BLaER1 (cell line): ENCODE results near the gene DOCK2.
"Not testable (repeated sequence)": the region's sequence is repeated elsewhere in the genome, so short reads cannot be mapped to it uniquely, and the experiment has no call there.

ENCODE experiments used
- H3K27ac ChIP-seq: shearing (Covaris generic); formaldehyde crosslinking; 2 replicates; pipeline ENCODE4 v1.8.1; 2022
- H3K27me3 ChIP-seq: shearing (Covaris generic); formaldehyde crosslinking; 2 replicates; pipeline ENCODE4 v1.8.1; 2022
- H3K36me3 ChIP-seq: shearing (Covaris generic); formaldehyde crosslinking; 2 replicates; pipeline ENCODE4 v1.8.1; 2022
- H3K4me1 ChIP-seq: shearing (Covaris generic); formaldehyde crosslinking; 2 replicates; pipeline ENCODE4 v1.8.1; 2022
- H3K4me2 ChIP-seq: shearing (Covaris generic); formaldehyde crosslinking; 2 replicates; pipeline ENCODE4 v1.8.1; 2022
- H3K4me3 ChIP-seq: shearing (Covaris generic); formaldehyde crosslinking; 2 replicates; pipeline ENCODE4 v1.8.1; 2022
- H3K9ac ChIP-seq: shearing (Covaris generic); formaldehyde crosslinking; 2 replicates; pipeline ENCODE4 v1.8.1; 2022
- H3K9me3 ChIP-seq: shearing (Covaris generic); formaldehyde crosslinking; 2 replicates; pipeline ENCODE4 v1.8.1; 2022
- H4K20me1 ChIP-seq: shearing (Covaris generic); formaldehyde crosslinking; 2 replicates; pipeline ENCODE4 v1.8.1; 2022
- Cebpa-rat ChIP-seq: shearing (Covaris generic); IDR thresholded peaks from 2 replicates; pipeline ENCODE4 v1.8.1; 2022

DOCK2 gene

GRCh38 chr5:169808118-169808581, 171.1 kb downstream of the DOCK2 start:
- no peak for TF ChIP-seq Cebpa-rat
- H4K20me1 ChIP-seq, result no peaks in the 10 kb centered on the region
- no peaks in the 10 kb centered on the region for H3K9me3 ChIP-seq
- no peak overlapping the region for H3K9ac ChIP-seq
- H3K27ac ChIP-seq, result no peak overlapping the region
- H3K4me1 ChIP-seq, result peaks cover 14% of the 10 kb centered on the region
- no peaks in the 10 kb centered on the region for H3K27me3 ChIP-seq
- H3K4me3 ChIP-seq, result no peak overlapping the region
- no peak overlapping the region for H3K4me2 ChIP-seq
- peaks cover 59% of the 10 kb centered on the region for H3K36me3 ChIP-seq

- H3K4me2 ChIP-seq, H3K27me3 ChIP-seq, H3K9me3 ChIP-seq, H3K27ac ChIP-seq, H3K4me3 ChIP-seq, H4K20me1 ChIP-seq, H3K9ac ChIP-seq: not testable (repeated sequence)
- Histone ChIP-seq H3K36me3 (peaks cover 59% of the 10 kb centered on the region), H3K4me1 (peaks cover 14% of the 10 kb centered on the region)
Measured at GRCh38 chr5:169808880-169809279, 171.8 kb downstream of the DOCK2 start.

- H3K27me3 ChIP-seq, result no peaks in the 10 kb centered on the region
- no peak overlapping the region for H3K4me2 ChIP-seq
- H3K9ac ChIP-seq, result no peak overlapping the region
- H3K36me3 ChIP-seq, result peaks cover 59% of the 10 kb centered on the region
- H4K20me1 ChIP-seq, result no peaks in the 10 kb centered on the region
- H3K27ac ChIP-seq, result no peak overlapping the region
- no peak for TF ChIP-seq Cebpa-rat
- peaks cover 3% of the 10 kb centered on the region; the same call in 1 of the 2 replicates for H3K9me3 ChIP-seq
- H3K4me1 ChIP-seq, result peaks cover 14% of the 10 kb centered on the region
- no peak overlapping the region for H3K4me3 ChIP-seq
Measured at GRCh38 chr5:169809281-169809680, 172.2 kb downstream of the DOCK2 start.

GRCh38 chr5:169810524-169810923, 173.4 kb downstream of the DOCK2 start:
- no peaks in the 10 kb centered on the region for H3K27me3 ChIP-seq
- peaks cover 4% of the 10 kb centered on the region for H3K4me1 ChIP-seq
- H3K36me3 ChIP-seq, result peaks cover 63% of the 10 kb centered on the region

DNA sequence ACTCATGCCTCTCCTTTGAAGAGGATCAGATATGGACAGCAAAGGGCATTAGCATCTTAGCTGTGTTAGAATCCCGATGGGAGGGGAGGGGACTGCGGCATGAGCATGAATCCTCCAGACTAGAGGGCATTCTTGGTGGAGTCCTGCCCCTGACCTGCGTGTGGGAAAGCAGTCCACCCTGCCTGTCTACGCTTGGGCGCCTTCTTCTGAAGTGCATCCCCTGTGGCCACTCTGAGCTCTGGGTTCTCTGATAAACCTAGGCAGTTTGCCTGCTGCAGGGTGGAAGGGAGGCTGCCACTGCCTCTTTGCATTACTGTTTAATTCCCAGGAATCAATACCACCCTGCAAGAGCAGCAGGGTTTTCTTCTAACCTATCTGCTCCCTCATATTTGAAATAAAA, 173.9 kb downstream of the DOCK2 start:
- peaks cover 3% of the 10 kb centered on the region; the same call in 1 of the 2 replicates for H3K9me3 ChIP-seq
- H3K4me1 ChIP-seq, result no peaks in the 10 kb centered on the region
- H3K4me2 ChIP-seq, result no peak overlapping the region
- peaks cover 68% of the 10 kb centered on the region for H3K36me3 ChIP-seq
- no peak overlapping the region for H3K4me3 ChIP-seq
- no peak overlapping the region for H3K9ac ChIP-seq
- H3K27me3 ChIP-seq, result no peaks in the 10 kb centered on the region
- no peak overlapping the region for H3K27ac ChIP-seq
- TF ChIP-seq Cebpa-rat, result no peak
- no peaks in the 10 kb centered on the region for H4K20me1 ChIP-seq

More at GRCh38 chr5:169810524-169810923, 173.4 kb downstream of the DOCK2 start:
- Histone ChIP-seq H3K9me3 (peaks cover 3% of the 10 kb centered on the region; the same call in 1 of the 2 replicates), H4K20me1 (no peaks in the 10 kb centered on the region), H3K4me2 (no peak overlapping the region), H3K27ac (no peak overlapping the region), H3K4me3 (no peak overlapping the region), H3K9ac (no peak overlapping the region)
- no peak for TF ChIP-seq Cebpa-rat

GRCh38 chr5:169811680-169812079, 174.6 kb downstream of the DOCK2 start:
- no peak overlapping the region for H3K4me2 ChIP-seq
- H3K9me3 ChIP-seq, result peaks cover 3% of the 10 kb centered on the region; the same call in 1 of the 2 replicates
- H3K4me3 ChIP-seq, result no peak overlapping the region
- H3K27ac ChIP-seq, result no peak overlapping the region
- H3K9ac ChIP-seq, result no peak overlapping the region
- no peak for TF ChIP-seq Cebpa-rat
- no peaks in the 10 kb centered on the region for H3K27me3 ChIP-seq
- no peaks in the 10 kb centered on the region for H4K20me1 ChIP-seq
- H3K4me1 ChIP-seq, result no peaks in the 10 kb centered on the region
- peaks cover 69% of the 10 kb centered on the region for H3K36me3 ChIP-seq

- Histone ChIP-seq H3K27ac (no peak overlapping the region), H3K4me3 (no peak overlapping the region), H3K4me2 (no peak overlapping the region), H3K27me3 (no peaks in the 10 kb centered on the region), H3K36me3 (peaks cover 76% of the 10 kb centered on the region), H3K9me3 (peaks cover 6% of the 10 kb centered on the region; the same call in 1 of the 2 replicates), H3K9ac (no peak overlapping the region), H3K4me1 (no peaks in the 10 kb centered on the region), H4K20me1 (no peaks in the 10 kb centered on the region)
- no peak for TF ChIP-seq Cebpa-rat
Measured at GRCh38 chr5:169812786-169813185, 175.7 kb downstream of the DOCK2 start.

DNA sequence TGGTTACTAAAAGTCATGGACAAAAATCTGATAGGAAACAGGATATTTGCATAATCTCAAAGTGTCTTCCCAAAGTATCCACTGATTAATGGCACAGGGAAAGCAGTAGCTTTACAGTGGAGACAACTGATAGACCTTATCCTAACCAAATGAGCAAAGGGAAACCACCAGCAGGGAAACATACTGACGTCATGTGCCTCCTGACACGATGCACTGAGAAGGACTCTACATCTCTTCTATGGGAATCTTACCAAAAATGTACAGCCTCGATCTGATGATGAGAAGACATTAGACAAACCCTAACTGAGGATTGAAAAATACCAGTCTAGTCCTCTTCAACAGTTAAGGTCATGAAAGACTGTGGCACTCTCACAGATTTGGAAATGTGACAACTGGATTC, 177.0 kb downstream of the DOCK2 start:
- H3K9me3 ChIP-seq, result peaks cover 12% of the 10 kb centered on the region
- no peak for TF ChIP-seq Cebpa-rat
- H3K4me3 ChIP-seq, result no peak overlapping the region
- H3K36me3 ChIP-seq, result peaks cover 87% of the 10 kb centered on the region
- no peaks in the 10 kb centered on the region for H4K20me1 ChIP-seq
- H3K9ac ChIP-seq, result no peak overlapping the region
- H3K4me1 ChIP-seq, result peaks cover under 1% of the 10 kb centered on the region; the same call in 1 of the 2 replicates
- H3K27me3 ChIP-seq, result no peaks in the 10 kb centered on the region
- no peak overlapping the region for H3K27ac ChIP-seq
- no peak overlapping the region for H3K4me2 ChIP-seq

- no peak overlapping the region for H3K4me2 ChIP-seq
- H3K9ac ChIP-seq, result no peak overlapping the region
- H3K9me3 ChIP-seq, result peaks cover 17% of the 10 kb centered on the region
- H3K4me1 ChIP-seq, result peaks cover 6% of the 10 kb centered on the region
- peaks cover 87% of the 10 kb centered on the region for H3K36me3 ChIP-seq
- no peaks in the 10 kb centered on the region for H4K20me1 ChIP-seq
- no peak overlapping the region for H3K27ac ChIP-seq
- TF ChIP-seq Cebpa-rat, result no peak
- H3K27me3 ChIP-seq, result no peaks in the 10 kb centered on the region
- H3K4me3 ChIP-seq, result no peak overlapping the region
Measured at GRCh38 chr5:169814522-169814921, 177.4 kb downstream of the DOCK2 start.

- no peaks in the 10 kb centered on the region for H4K20me1 ChIP-seq
- H3K27ac ChIP-seq, result no peak overlapping the region
- H3K4me3 ChIP-seq, result no peak overlapping the region
- no peaks in the 10 kb centered on the region for H3K27me3 ChIP-seq
- H3K4me2 ChIP-seq, result no peak overlapping the region
- H3K4me1 ChIP-seq, result peaks cover 16% of the 10 kb centered on the region
- peaks cover 70% of the 10 kb centered on the region for H3K36me3 ChIP-seq
- no peak for TF ChIP-seq Cebpa-rat
- no peak overlapping the region for H3K9ac ChIP-seq
- peaks cover 22% of the 10 kb centered on the region for H3K9me3 ChIP-seq
Measured at GRCh38 chr5:169817031-169817430, 180.0 kb downstream of the DOCK2 start.

DNA sequence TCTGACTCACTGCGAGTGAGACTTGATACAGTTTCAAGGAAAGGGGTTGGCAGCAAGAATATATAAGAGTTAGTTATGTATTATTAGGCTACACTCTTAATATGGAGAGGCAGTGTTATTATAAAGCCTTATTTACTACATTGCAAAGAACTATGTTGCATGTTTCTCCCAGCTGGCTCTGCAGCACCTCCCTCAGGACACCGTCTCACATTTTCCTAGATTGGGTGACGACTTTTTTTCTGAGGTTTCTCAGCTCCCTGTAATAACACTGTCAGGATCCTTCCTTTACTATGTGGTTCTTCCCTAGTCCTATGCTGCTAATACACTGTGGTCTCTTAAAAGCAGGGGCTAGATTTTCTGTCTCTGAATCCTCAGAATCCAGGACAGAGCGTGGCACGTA, 189.5 kb downstream of the DOCK2 start:
- no peaks in the 10 kb centered on the region for H4K20me1 ChIP-seq
- no peak overlapping the region for H3K4me2 ChIP-seq
- H3K9ac ChIP-seq, result no peak overlapping the region
- H3K27ac ChIP-seq, result no peak overlapping the region
- no peaks in the 10 kb centered on the region for H3K27me3 ChIP-seq
- 0 out of 2 replicates have a peak, but pooled peaks cover 5% of the 10 kb centered on the region for H3K36me3 ChIP-seq
- no peak overlapping the region for H3K4me3 ChIP-seq
- H3K4me1 ChIP-seq, result no peaks in the 10 kb centered on the region
- H3K9me3 ChIP-seq, result no peaks in the 10 kb centered on the region
- no peak for TF ChIP-seq Cebpa-rat
